OCI-M2 (cell line): ENCODE measurements around the gene TSSK6.

ENCODE experiments used
- DNase-seq: peaks from one replicate; lab custom pipeline; 2025; ENCODE audit not compliant: unreplicated experiment; lab: John Stamatoyannopoulos, UW

Gene TSSK6

DNA sequence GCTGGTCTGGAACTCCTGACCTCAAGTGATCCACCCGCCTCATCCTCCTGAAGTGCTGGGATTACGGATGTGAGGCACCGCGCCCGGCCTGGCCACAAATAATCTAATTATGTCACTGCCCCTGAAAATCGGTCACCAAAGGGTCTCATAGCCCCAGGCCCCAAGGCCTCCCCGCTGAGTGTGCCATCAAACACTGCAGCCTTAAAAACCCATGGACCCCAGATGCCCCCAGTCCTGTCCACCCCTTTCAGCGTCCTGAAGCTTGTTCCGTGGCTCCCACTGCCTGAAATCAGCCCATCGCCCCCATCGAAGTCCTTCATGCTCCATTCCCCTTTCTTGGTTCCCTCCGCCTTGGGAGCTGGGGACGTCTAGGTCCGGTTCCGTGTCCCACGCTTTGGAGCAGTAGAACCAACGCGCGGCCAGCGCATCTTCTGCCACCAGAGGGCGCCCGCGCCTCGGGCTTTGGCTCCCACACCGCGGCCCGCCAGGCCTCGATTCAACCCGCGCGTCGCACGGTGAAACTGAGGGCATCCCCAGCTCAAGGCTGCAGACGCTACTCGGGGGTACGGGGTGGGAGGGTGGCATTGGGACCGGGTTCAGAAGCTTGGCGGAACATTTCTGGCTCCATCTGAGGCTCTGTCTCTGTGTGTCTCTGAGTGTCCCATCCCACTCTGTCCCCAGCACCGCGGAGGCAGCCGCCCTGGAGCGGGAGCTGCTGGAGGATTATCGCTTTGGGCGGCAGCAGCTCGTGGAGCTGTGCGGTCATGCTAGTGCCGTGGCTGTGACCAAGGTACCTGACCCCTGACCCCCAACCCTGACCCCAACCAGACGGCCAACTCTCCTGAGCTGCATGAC lies 16.8 kb upstream of the TSSK6 start:
- no peak for DNase-seq

DNA sequence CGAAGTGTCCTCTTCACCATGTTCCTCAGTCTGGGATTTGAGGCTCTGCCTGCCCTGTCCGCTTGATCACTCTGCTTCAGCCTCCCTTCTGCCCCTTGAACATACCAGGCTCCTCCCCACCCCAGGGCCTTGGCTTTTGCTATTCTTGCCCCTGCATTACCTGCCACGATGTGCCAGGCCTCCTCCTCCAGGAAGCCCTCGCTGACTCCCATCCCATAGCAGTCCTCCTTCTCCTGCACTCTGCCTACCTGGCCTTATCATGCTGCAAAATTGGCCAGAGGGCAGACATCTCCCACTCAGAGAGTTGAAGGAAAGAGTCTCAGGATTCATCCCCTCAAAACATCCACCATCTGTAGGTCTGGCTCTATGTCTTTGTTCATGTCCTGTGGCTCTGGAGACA lies 15.5 kb upstream of the TSSK6 start:
- DNase-seq, result no peak

GRCh38 chr19:19530423-19530804 lies 15.1 kb upstream of the TSSK6 start:
- DNase-seq, result no peak

DNA sequence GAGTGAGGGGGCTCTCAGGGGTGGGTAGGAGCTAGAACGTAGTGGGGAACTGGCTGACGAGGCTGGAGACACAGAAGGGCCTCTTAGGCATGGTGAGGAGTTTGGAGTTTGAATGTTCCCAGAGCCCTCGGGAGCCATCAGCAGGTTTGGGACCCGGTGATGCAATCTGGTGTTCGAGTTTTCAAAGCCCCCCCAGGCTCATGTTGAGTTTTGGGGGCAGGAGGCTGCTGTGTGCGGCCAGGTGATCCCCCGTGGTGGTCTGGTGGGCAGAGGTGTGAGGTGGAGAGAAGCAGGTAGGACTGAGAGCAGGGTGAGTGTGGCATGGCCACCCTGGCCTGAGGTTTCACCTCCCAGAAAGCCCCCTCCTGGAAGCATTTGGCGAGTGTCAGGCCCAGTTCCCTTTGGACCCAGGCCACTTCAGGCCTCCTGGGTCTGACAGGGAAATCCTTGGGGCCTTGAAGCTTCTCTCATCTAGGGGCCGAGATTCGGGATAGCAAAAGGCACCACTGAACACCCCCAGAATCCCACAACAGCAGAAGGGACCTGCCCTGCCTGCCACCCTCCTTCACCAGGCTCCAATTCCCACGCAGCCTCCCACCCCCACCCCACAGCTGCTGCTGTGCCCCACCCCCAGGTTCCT lies 14.6 kb upstream of the TSSK6 start:
- no peak for DNase-seq

DNA sequence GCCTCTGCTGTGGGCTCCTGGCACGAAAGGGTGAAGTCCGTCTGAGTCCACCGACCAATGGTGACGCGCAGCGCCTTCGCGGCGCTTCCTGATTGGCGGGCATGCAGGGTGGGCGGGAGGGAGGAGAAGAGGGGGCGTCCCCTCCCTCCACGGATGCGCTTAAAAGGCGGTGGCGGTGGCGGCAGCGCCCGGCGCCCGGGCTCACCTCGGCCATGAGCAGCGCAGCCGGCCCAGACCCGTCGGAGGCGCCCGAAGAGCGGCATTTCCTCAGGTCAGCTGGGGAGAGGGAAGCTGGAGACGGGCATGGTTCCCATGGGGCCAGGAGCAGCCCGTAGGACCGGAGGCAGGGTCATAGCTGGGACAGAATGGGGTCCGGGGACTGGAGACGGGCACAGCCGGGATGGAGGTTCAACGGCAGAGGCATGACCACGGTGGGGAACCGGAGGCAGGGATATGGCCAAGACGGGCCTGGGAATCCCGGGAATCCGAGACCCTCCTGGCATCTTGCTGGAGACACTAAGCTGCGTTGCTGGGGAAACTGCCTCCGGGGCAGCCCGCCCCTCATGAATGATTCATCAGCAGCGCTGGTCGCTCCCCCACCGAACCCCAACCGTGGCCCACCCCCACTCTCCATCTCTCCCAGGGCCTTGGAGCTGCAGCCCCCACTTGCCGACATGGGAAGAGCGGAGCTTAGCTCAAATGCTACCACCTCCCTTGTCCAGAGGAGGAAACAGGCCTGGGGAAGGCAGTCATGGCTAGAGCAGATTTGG lies 13.6 kb upstream of the TSSK6 start, which contains the start of gene YJEFN3:
TSS of gene YJEFN3 (plus strand) at position 191 of the 770 bp plus-strand sequence. CDS start at position 213, 22 bp downstream.
- DNase-seq, result no peak

- DNase-seq, result no peak
Observed at GRCh38 chr19:19527674-19528625, 12.6 kb upstream of the TSSK6 start.

DNA sequence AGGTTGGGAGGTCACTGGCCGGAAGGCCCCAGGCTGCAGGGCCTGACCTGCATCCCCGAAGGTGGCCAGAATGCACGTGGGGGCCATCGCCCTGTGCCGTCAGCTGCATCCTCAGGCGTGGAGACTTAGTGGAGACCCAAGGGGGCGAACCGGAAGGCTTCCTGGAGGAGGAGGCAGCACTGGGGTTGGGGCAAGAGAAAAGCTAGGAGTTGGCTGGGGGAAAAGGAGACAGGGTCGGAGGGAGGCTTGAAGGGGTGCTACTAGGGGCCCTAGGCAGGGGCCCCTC lies 12.0 kb upstream of the TSSK6 start:
- no peak for DNase-seq

GRCh38 chr19:19526581-19527370 lies 11.4 kb upstream of the TSSK6 start:
- DNase-seq, result no peak

DNA sequence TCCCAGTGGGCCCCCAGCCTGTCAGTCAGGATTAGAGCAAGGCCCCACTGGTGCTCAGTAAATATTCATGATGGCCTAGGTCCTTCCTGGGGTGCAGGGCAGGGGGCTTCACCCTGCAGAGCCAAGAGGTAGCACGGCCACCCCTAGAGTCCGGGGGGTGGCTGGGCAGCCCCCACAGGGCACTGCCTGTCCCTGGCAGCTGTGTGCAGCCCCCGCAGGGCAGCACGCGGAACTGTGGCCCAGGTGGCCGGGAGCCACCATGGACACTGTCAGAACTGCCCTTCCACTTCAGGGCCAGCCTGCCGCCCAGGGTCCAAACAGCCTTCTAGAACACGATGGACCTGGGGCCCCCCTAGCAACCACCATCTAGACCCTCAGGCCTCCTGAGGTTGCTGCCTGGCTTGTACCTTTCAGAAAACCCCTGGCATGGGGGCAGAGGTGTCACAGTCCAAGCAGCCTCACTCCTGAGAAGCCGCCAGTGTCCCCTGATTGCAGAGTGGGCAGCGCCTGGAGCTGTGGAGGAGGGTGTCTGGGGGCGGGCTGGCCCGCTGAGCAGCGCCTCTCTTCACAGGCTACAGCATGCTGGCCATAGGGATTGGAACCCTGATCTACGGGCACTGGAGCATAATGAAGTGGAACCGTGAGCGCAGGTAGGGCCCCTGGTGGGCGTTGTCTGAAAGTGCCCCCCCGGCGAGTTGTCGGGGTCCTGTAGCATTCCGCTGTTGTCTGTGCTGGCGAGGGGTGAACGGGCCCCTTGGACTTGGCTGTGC lies 10.4 kb upstream of the TSSK6 start:
- DNase-seq, result no peak

- no peak for DNase-seq
Observed at GRCh38 chr19:19524053-19524452, 8.7 kb upstream of the TSSK6 start.

DNA sequence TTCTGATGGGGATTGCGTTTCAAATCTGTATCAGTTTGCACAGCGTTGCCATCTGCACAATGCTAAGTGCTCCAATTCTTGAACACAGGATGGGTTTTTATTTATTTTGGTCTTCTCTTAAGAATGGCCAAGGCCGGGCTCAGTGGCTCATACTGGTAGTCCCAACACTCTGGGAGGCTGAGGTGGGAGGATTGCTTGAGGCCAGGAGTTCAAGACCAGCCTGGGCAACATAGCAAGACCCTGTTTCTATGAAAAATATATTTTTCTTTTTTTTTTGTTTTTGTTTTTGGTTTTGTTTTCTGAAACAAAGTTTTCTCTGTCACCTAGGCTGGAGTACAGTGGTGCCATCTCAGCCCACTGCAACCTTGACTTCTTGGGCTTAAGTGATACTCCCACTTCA lies 7.8 kb upstream of the TSSK6 start:
- no peak for DNase-seq

- no peak for DNase-seq
Observed at GRCh38 chr19:19520989-19521388, 5.6 kb upstream of the TSSK6 start.

GRCh38 chr19:19517235-19517619 lies 1.9 kb upstream of the TSSK6 start:
- DNase-seq, result no peak

- peak; percentile 72 for DNase-seq
Observed at GRCh38 chr19:19515642-19516519, 533 bp upstream of the TSSK6 start, which contains the start of gene NDUFA13. TSS of gene NDUFA13 (plus strand) at chr19:19516225. CDS start at chr19:19516239, 14 bp downstream.

GRCh38 chr19:19514215-19514657 lies 1.1 kb downstream of the TSSK6 start:
- no peak for DNase-seq

DNA sequence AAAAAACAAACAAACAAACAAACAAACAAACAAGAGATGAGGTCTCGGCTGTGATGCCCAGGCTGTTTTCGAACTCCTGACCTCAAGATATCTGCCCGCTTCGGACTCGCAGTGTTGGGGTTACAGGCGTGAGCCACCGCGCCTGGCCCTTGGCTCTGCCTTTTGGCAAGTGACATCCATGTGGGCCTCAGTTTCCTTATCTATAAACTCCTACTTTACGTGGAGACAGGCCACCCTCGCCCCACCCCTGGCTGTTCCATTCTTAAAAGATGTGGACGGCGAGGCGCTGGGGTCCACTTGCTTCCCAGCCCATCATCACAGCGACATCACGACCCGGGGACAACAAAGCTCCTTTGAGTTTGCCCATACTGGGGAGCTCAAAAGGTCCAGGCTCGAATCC lies 1.7 kb downstream of the TSSK6 start:
- no peak for DNase-seq

DNA sequence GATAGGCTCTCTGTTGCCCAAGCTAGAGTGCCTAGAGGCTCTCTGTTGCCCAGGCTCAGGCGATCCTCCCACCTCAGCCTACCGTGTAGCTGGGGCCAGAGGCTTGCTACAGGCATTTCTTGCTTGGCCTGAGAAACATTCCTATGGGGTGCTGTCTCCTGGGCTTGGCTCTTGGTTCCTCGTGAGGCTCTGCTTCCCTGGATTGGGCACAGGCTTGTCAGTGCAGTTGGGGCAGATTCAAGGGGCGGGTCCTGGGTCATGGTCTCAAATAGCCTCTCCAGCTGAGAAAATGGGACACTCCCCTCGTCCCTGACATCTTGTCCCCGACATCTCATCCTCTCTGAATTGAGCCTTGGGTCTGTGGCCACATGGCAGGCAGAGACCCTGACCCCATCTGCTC lies 4.9 kb downstream of the TSSK6 start:
- DNase-seq, result no peak

DNA sequence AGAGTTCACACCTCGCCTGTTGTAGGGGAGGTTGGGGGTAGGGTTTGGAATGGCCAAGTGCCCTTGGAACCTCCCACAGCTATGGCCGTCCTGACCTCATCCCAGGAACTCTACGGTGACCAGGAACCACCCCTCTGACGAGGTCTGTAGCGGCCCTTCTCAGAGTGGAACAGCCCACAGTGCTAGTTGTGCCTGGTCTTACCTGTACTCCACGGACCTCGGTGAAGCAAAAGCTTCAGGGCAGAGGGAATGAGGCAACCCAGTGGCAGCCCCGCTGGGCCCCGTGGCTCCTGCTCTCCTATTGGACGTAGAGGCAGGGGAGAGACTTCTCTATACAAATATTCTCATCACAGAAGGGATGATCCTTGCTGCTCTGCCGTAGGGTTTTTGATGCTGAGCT lies 7.1 kb downstream of the TSSK6 start:
- no peak for DNase-seq
